Measurements from ENCODE around the gene NTM.
"Not testable (repeated sequence)": the region's sequence is repeated elsewhere in the genome, so short reads cannot be mapped to it uniquely, and the experiment has no call there.

The NTM gene

GRCh38 chr11:131678658-131679340 is 308.4 kb downstream of the NTM start:
- in situ Hi-C loops (cut with HindIII; ENCODE audit: low sequenced_read_pairs): no loop called here

GRCh38 chr11:131680448-131680847 is 310.0 kb downstream of the NTM start:
- in situ Hi-C loops (cut with HindIII; ENCODE audit: low sequenced_read_pairs): not testable (repeated sequence)

- in situ Hi-C loops (cut with HindIII; ENCODE audit: low sequenced_read_pairs): no loop called here
These were observed 311.5 kb downstream of the NTM start for GRCh38 chr11:131681920-131682319.

- in situ Hi-C loops (cut with HindIII; ENCODE audit: low sequenced_read_pairs): no loop called here
These were observed 312.1 kb downstream of the NTM start for GRCh38 chr11:131682373-131683015.

GRCh38 chr11:131683131-131683530 is 312.7 kb downstream of the NTM start:
- in situ Hi-C loops (cut with HindIII; ENCODE audit: low sequenced_read_pairs): no loop called here

GRCh38 chr11:131683666-131684065 is 313.3 kb downstream of the NTM start:
- in situ Hi-C loops (cut with HindIII; ENCODE audit: low sequenced_read_pairs): no loop called here

GRCh38 chr11:131684111-131685060 is 314.0 kb downstream of the NTM start:
- in situ Hi-C loops (cut with HindIII; ENCODE audit: low sequenced_read_pairs): no loop called here

- in situ Hi-C loops (cut with HindIII; ENCODE audit: low sequenced_read_pairs): no loop called here
These were observed 314.8 kb downstream of the NTM start for GRCh38 chr11:131685206-131685605.

- in situ Hi-C loops (cut with HindIII; ENCODE audit: low sequenced_read_pairs): no loop called here
These were observed 315.5 kb downstream of the NTM start for GRCh38 chr11:131685906-131686305.

- in situ Hi-C loops (cut with HindIII; ENCODE audit: low sequenced_read_pairs): no loop called here
These were observed 316.4 kb downstream of the NTM start for GRCh38 chr11:131686836-131687235.

- in situ Hi-C loops (cut with HindIII; ENCODE audit: low sequenced_read_pairs): no loop called here
These were observed 317.1 kb downstream of the NTM start for GRCh38 chr11:131687291-131688047.

- in situ Hi-C loops (cut with HindIII; ENCODE audit: low sequenced_read_pairs): no loop called here
These were observed 317.8 kb downstream of the NTM start for GRCh38 chr11:131688048-131688693.

GRCh38 chr11:131689049-131689925 is 318.9 kb downstream of the NTM start:
- in situ Hi-C loops (cut with HindIII; ENCODE audit: low sequenced_read_pairs): no loop called here

GRCh38 chr11:131690362-131690761 is 319.9 kb downstream of the NTM start:
- in situ Hi-C loops (cut with HindIII; ENCODE audit: low sequenced_read_pairs): no loop called here

- in situ Hi-C loops (cut with HindIII; ENCODE audit: low sequenced_read_pairs): no loop called here
These were observed 320.4 kb downstream of the NTM start for GRCh38 chr11:131690776-131691175.

- in situ Hi-C loops (cut with HindIII; ENCODE audit: low sequenced_read_pairs): no loop called here
These were observed 321.0 kb downstream of the NTM start for GRCh38 chr11:131691181-131692041.

GRCh38 chr11:131692151-131692550 is 321.7 kb downstream of the NTM start:
- in situ Hi-C loops (cut with HindIII; ENCODE audit: low sequenced_read_pairs): no loop called here

GRCh38 chr11:131692961-131693360 is 322.5 kb downstream of the NTM start:
- in situ Hi-C loops (cut with HindIII; ENCODE audit: low sequenced_read_pairs): no loop called here
